Midbrain (tissue), 1 donor: Measurements from ENCODE around the gene SLC16A13.

Source experiments
- DNase-seq: peaks from one replicate; lab custom pipeline; 2025; lab: John Stamatoyannopoulos, UW

Gene SLC16A13

GRCh38 chr17:7014261-7014994 is 21.4 kb upstream of the SLC16A13 start:
- DNase-seq, result peak; percentile 96

- DNase-seq, result peak; percentile 49
Measured at GRCh38 chr17:7014995-7015958, 20.5 kb upstream of the SLC16A13 start.

GRCh38 chr17:7016418-7016817 is 19.4 kb upstream of the SLC16A13 start:
- DNase-seq, result no peak

- no peak for DNase-seq
Measured at GRCh38 chr17:7016886-7017826, 18.7 kb upstream of the SLC16A13 start.

- no peak for DNase-seq
Measured at GRCh38 chr17:7017827-7018200, 18.0 kb upstream of the SLC16A13 start.

DNA sequence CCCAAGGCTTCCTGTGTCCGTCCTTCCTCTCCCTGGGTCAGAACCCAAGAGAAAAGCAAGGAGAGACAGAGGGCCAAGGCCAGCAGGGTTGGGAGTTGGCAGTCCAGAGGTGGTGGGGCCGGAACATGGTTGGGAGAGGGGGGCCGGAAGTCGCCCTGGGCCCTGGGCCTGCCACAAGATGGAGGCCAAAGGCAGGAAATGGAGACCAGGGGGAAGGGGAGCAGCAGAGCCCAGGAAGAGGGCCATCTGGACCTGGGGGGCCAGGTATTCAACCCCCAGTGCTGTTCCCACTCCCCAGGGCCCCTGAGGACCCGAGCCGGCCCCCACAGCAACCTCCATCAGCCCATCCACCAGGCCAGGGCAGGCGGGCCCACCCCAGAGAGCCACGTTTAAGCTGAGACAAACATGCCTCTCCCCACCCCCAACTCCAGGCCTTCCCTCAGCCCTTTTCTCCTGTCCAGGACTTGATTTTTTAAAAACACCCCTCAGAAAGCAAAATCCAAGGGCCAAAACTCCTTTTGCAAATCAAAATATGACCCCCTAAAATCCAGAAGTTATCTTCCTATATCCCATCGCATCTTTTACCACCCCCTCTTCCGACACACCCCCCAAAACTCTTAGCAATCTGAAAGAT is 17.4 kb upstream of the SLC16A13 start:
- no peak for DNase-seq

DNA sequence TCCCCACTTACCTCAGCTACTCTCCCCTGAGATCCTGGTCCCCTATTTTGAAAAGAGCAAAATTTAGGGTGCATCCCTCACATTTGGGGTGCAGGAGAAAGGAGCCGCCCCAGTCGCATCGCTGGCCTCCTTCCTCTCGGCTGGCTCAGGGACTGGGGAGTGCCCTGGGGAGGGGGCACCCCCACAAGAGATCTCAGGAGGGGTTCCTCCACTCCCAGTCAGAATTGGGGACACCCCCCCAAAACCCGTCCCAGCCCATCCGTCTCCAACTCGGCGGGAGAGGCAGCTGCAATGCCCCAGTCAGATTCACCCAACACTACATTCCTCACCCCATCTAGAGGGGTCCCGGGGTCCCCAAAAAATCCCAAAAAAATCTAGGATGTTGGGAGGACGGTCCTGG is 16.4 kb upstream of the SLC16A13 start:
- no peak for DNase-seq

DNA sequence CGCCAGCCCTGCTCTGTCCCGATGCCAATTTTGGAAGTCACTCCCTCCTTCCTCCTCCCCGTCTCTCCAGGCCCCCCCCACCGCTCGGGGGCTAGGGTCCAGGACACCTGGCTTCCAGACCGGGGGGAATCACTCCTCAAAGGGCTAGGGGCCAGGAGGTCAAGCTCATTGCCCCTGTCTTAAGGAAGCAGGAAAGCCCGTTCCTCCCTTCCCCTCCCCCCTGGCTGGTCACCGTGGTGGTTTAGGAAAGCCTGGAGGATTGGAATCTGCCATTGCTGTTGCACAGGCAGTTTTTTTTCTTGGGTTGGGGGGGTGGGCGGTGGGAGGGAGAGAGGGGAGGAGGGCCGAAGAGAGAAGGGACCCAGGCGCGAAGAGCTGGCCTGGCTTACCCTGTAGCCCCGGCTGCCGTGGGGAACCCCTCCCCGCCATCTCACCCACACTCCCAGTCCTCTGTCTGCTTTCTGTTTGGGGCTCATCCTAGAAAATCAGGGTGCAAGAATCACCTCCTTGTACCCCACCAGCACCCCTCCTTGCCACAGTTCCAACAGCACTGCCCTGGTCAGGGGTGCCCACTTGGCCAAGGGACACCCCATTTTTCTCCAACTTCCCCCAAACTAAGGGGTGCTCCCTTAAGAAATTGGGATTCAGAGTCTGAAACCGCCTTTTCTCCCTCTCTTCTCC is 15.8 kb upstream of the SLC16A13 start:
- peak; percentile 38 for DNase-seq

DNA sequence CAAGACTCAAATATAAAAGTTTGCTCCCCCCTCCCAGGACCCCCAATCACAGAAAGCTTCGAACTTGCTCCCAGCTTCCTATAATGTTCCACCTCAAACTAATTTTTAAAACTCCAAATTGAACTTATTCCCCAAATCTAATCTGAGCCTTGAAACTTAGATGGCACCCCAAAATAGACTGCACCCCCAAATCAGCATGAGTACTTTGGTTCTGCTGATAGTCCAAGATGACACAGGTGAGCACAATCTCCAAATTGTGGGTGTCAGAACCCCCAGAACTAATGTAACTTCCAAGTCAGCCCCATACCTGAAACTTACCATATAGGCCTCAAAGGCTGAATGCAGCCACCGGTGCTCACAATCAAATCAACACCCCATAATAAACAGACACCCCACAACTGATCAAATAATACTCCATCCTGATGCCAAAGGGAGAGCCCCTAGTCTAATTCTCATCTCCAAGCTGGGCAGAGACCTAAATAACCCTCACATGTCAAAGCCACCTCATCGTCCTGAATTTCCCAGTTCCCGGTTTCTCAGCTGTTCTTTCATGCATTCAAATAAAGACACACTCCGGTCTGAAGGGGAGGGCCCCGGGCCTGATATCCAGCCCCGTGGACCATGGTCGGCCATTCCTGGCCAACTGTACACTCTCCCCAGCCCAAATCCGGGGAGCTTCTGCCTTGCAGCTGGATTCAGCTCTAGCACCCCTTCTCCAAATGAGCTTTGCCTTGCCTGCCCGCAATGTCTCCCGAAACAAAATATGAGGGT is 14.7 kb upstream of the SLC16A13 start:
- no peak for DNase-seq

DNA sequence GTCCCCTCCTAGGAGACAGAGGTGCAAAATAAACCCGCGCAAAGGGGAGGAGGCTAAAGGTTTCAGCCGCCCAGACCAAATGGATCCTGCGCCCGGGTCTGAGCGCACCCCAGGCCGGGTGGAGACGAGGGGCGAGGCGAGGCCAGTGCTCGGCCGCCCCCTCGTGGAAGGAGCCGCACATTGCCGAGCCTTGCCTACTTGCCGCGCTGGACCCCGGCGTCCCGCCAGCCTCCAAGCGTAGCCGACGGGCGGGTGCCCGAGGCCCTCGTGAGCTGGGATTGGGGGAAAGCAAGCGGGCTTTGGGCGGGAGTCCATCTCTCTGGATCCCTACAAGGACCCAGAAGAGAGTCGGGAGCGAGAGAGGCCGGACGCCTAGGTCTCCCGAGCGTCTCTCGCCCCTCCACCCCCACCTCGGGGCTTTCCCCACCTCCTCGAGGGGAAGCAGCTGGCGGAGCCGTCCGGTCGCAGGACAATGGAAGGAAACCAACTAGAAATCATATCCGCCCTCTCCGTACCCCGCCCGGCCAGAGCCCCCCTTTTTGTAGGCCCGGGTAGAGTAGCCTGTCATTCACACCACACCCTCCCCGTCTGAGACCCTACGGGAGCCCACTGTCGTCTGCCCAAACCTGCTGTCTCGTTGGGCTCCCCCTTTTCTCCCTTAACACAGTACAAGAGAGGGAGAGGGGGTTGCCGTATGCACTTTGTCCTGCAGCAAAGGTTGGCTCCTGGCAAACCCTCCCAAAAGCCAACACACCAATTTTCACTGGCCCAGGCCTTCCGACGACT is 13.6 kb upstream of the SLC16A13 start:
- peak; percentile 69 for DNase-seq

DNA sequence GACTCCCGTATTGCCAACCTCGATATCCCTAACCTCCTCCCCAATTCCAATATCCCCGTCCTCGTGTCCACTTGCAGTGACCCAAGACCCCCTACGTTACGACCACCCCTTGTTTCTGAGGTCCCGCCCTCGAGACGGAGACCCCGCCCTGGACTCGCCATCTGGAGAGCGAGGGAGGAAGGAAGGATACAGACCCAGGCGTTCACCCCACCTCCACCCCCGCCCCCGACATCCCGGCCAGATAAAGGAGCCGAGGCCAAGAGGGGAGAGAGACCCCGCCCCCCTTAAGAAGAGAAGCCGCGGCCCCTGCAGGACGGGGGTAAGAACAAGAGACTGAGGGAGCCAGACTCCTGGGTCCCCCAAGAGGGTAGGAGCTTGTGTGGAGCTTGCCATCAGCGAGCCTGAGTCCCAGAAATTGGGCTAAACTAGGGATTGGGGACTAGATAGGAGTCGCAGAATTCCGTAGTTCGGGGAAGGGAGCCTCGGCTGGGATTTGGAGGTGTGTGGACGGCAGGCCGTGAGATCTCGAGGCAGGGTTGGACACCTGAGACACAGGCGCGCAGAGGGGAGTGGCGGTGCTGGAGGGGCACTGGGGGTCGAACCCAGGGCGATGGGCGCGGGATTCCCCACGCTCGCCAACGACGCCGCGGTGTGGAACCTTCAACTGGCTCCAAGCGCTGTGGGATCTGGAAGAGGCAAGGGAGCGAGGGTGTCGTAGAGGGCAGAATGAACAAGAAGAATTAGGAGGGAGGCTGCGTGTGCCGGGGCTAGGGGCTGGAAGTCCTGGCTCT is 12.8 kb upstream of the SLC16A13 start, which contains the start of gene BCL6B:
BCL6B (plus strand) TSS at position 270 of the 791 bp plus-strand sequence. CDS start 622 bp downstream, outside the sequence.
- DNase-seq, result no peak

DNA sequence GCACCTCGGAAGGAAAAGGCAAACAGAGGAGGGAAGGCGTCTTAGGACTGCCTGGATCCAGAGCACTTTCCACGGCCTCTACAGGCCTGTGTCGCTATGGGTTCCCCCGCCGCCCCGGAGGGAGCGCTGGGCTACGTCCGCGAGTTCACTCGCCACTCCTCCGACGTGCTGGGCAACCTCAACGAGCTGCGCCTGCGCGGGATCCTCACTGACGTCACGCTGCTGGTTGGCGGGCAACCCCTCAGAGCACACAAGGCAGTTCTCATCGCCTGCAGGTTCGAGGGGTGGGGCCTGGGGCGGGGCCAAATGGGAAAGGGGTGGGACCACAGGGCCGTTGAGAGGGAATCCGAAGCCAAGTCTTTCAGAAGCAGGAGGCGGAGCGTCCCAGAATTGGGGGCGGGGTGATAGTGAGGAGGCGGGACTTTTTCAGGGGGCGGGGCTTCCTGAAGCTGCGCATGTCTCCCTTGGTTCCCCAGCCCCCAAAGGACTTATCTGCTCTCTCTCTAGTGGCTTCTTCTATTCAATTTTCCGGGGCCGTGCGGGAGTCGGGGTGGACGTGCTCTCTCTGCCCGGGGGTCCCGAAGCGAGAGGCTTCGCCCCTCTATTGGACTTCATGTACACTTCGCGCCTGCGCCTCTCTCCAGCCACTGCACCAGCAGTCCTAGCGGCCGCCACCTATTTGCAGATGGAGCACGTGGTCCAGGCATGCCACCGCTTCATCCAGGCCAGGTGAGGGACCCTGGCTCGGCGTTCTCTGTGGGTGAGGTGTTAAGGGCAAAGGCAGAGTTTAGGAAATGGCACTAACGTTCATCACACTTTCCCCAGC is 12.0 kb upstream of the SLC16A13 start:
- peak; percentile 45 for DNase-seq

- no peak for DNase-seq
Measured at GRCh38 chr17:7024402-7024785, 11.4 kb upstream of the SLC16A13 start.

DNA sequence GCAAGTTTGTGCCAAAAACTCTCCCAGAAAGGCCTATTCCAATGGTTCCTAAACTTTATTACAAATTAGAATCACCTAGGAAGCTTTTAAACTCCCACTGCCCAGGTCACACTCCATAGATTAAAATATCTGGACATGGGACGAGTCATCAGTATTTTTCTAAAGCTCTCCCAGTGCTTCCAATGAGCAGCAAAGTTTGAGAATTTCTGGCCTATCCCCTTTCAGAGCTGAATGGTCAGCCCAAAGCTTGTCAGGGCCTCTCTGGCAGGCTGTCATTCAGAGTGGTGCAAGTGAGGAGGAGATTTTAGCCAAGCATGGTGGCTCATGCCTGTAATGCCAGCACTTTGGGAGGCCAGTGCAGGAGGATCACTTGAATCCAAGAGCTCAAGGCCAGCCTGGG is 10.6 kb upstream of the SLC16A13 start:
- DNase-seq, result no peak

DNA sequence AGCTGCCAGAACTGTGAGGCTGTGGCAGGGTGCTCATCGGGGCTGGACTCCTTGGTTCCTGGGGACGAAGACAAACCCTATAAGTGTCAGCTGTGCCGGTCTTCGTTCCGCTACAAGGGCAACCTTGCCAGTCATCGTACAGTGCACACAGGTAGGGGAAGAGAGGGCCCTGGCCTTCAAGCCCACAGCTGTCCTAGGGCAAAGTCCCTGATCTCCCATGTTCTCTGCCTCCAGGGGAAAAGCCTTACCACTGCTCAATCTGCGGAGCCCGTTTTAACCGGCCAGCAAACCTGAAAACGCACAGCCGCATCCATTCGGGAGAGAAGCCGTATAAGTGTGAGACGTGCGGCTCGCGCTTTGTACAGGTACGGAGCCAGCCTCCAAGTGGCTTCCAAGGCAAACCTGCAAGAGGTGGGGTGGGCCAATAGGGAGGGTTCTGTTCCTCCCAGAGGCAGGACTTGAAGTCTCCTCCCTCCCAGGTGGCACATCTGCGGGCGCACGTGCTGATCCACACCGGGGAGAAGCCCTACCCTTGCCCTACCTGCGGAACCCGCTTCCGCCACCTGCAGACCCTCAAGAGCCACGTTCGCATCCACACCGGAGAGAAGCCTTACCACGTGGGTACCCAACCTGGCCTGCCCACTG is 9.2 kb upstream of the SLC16A13 start:
- DNase-seq, result no peak

DNA sequence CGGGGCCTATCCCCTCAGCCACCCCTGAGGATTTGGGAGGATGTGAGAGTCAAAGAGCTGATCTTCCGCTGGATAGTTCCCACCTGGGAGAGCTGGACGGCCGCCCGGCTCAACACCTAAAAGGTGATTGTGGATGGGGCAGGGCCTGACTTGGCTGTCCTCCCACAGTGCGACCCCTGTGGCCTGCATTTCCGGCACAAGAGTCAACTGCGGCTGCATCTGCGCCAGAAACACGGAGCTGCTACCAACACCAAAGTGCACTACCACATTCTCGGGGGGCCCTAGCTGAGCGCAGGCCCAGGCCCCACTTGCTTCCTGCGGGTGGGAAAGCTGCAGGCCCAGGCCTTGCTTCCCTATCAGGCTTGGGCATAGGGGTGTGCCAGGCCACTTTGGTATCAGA is 8.5 kb upstream of the SLC16A13 start:
- no peak for DNase-seq

GRCh38 chr17:7029096-7029495 is 6.7 kb upstream of the SLC16A13 start:
- no peak for DNase-seq
